Measurements from ENCODE around the gene SCAF8.

DNA sequence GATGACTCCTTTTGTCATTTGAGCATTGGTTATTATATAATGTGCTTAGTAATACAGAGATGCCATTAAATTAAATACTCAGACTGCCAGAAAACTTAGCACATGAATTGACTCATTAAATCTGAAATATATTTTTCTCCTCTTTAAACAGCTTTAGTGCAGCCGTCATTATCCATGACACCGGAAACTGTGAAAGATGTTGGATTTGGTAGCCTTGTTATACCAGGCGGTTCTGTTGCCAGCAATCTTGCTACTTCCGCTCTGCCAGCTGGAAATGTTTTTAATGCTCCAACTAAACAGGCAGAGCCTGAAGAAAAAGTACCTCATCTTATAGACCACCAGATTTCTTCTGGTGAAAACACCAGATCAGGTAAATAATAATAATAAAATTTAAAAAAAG lies 97.6 kb downstream of the SCAF8 start:
- TF ChIP-seq, protein P1, sequence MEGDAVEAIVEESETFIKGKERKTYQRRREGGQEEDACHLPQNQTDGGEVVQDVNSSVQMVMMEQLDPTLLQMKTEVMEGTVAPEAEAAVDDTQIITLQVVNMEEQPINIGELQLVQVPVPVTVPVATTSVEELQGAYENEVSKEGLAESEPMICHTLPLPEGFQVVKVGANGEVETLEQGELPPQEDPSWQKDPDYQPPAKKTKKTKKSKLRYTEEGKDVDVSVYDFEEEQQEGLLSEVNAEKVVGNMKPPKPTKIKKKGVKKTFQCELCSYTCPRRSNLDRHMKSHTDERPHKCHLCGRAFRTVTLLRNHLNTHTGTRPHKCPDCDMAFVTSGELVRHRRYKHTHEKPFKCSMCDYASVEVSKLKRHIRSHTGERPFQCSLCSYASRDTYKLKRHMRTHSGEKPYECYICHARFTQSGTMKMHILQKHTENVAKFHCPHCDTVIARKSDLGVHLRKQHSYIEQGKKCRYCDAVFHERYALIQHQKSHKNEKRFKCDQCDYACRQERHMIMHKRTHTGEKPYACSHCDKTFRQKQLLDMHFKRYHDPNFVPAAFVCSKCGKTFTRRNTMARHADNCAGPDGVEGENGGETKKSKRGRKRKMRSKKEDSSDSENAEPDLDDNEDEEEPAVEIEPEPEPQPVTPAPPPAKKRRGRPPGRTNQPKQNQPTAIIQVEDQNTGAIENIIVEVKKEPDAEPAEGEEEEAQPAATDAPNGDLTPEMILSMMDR (IDR thresholded peaks at IDR 0.05 in 4 of 5, conservative IDR thresholded peaks at IDR 0.05 in 1 of 5), result no peak
- TF ChIP-seq POLR2A (IDR thresholded peaks at IDR 0.05), result no peak

All from gastrocnemius medialis (tissue), 4 donors.